Measurements from ENCODE around the gene TMEM79. TPM values are rescaled to one million over a fixed set of nuclear protein-coding genes. Genes with fewer than 3 reads are reported as not detected.

TMEM79 gene
- total RNA-seq, 4 donors from 2014 or later = 2.0 to 13.1 (median 3.9) TPM

- peaks cover 0 to 79% (median 32%) of the 10 kb centered on the region in 4 donors for H3K36me3 ChIP-seq
- no peak overlapping the region for H3K27ac ChIP-seq
- in situ Hi-C loops (cut with MboI; ENCODE audit: low pct_ligation_motif_present in 1 of 4, low pct_unique_long_range_greater_than_20kb in 1 of 4, low sequenced_read_pairs in 3 of 4) = no loop called here
- H3K4me3 ChIP-seq = no peak overlapping the region
- intact Hi-C loops (cut with DNase I; ENCODE audit: low total_unique reads) = no loop called here
- H3K9me3 ChIP-seq = no peaks in the 10 kb centered on the region
- DNase-seq = no peak
- no peaks in the 10 kb centered on the region for H3K4me1 ChIP-seq
- TF ChIP-seq POLR2A (IDR thresholded peaks at IDR 0.05) (no peak), POLR2AphosphoS5 (IDR thresholded peaks at IDR 0.05) (no peak), CTCF (IDR thresholded peaks at IDR 0.05) (no peak), EP300 (IDR thresholded peaks at IDR 0.05; ENCODE audit: low read depth) (no peak)
- no peaks in the 10 kb centered on the region for H3K27me3 ChIP-seq
- WGBS, 2 donors (ENCODE audit: low coverage in 1 of 2) = 81 to 83% methylated on average over 1 to 2 of the region's 2 CpGs
Measured at GRCh38 chr1:156260896-156261295, 23.2 kb upstream of the TMEM79 start.

- Histone ChIP-seq H3K36me3 (peaks cover 0 to 90% (median 37%) of the 10 kb centered on the region in 4 donors), H3K4me3 (no peak overlapping the region), H3K4me1 (no peaks in the 10 kb centered on the region), H3K27ac (no peak overlapping the region), H3K9me3 (no peaks in the 10 kb centered on the region), H3K27me3 (no peaks in the 10 kb centered on the region)
- in situ Hi-C loops (cut with MboI; ENCODE audit: low pct_ligation_motif_present in 1 of 4, low pct_unique_long_range_greater_than_20kb in 1 of 4, low sequenced_read_pairs in 3 of 4) = no loop called here
- 86% methylated on average over 9 of the region's 9 CpGs; no CpG with 5 or more reads in 1 of the 2 donors for WGBS, 2 donors (ENCODE audit: low coverage in 1 of 2)
- no peak for TF ChIP-seq POLR2A (IDR thresholded peaks at IDR 0.05)
- no peak for TF ChIP-seq POLR2AphosphoS5 (IDR thresholded peaks at IDR 0.05)
- no peak for TF ChIP-seq CTCF (IDR thresholded peaks at IDR 0.05)
- TF ChIP-seq EP300 (IDR thresholded peaks at IDR 0.05; ENCODE audit: low read depth) = no peak
- intact Hi-C loops (cut with DNase I; ENCODE audit: low total_unique reads) = no loop called here
- DNase-seq = no peak
Measured at GRCh38 chr1:156262461-156263287, 21.5 kb upstream of the TMEM79 start.

GRCh38 chr1:156263288-156263655, 20.9 kb upstream of the TMEM79 start:
- in situ Hi-C loops (cut with MboI; ENCODE audit: low pct_ligation_motif_present in 1 of 4, low pct_unique_long_range_greater_than_20kb in 1 of 4, low sequenced_read_pairs in 3 of 4) (no loop called here), intact Hi-C loops (cut with DNase I; ENCODE audit: low total_unique reads) (no loop called here)
- 93 to 97% methylated on average over 2 to 4 of the region's 9 CpGs for WGBS, 2 donors (ENCODE audit: low coverage in 1 of 2)

GRCh38 chr1:156266051-156266450, 18.1 kb upstream of the TMEM79 start:
- Histone ChIP-seq H3K9me3 (no peaks in the 10 kb centered on the region), H3K4me1 (no peaks in the 10 kb centered on the region), H3K27me3 (no peaks in the 10 kb centered on the region), H3K36me3 (peaks cover 0 to 87% (median 36%) of the 10 kb centered on the region in 4 donors), H3K4me3 (no peak overlapping the region), H3K27ac (no peak overlapping the region)
- 87 to 92% methylated on average over 3 to 13 of the region's 13 CpGs for WGBS, 2 donors (ENCODE audit: low coverage in 1 of 2)
- TF ChIP-seq CTCF (IDR thresholded peaks at IDR 0.05) (no peak), POLR2A (IDR thresholded peaks at IDR 0.05) (no peak), POLR2AphosphoS5 (IDR thresholded peaks at IDR 0.05) (no peak), EP300 (IDR thresholded peaks at IDR 0.05; ENCODE audit: low read depth) (no peak)
- intact Hi-C loops (cut with DNase I; ENCODE audit: low total_unique reads) (no loop called here), in situ Hi-C loops (cut with MboI; ENCODE audit: low pct_ligation_motif_present in 1 of 4, low pct_unique_long_range_greater_than_20kb in 1 of 4, low sequenced_read_pairs in 3 of 4) (no loop called here)
- DNase-seq = no peak

More at GRCh38 chr1:156263288-156263655, 20.9 kb upstream of the TMEM79 start:
- TF ChIP-seq POLR2A (IDR thresholded peaks at IDR 0.05) = no peak
- no peak for TF ChIP-seq EP300 (IDR thresholded peaks at IDR 0.05; ENCODE audit: low read depth)
- TF ChIP-seq POLR2AphosphoS5 (IDR thresholded peaks at IDR 0.05) = no peak
- no peak for TF ChIP-seq CTCF (IDR thresholded peaks at IDR 0.05)
- no peak for DNase-seq
- H3K4me1 ChIP-seq = no peaks in the 10 kb centered on the region
- H3K9me3 ChIP-seq = no peaks in the 10 kb centered on the region
- H3K4me3 ChIP-seq = no peak overlapping the region
- no peaks in the 10 kb centered on the region for H3K27me3 ChIP-seq
- peaks cover 0 to 90% (median 38%) of the 10 kb centered on the region in 4 donors for H3K36me3 ChIP-seq
- H3K27ac ChIP-seq = no peak overlapping the region
